ENCODE data around the gene GTPBP6. TPM values are rescaled to one million over a fixed set of nuclear protein-coding genes. Genes with fewer than 3 reads are reported as not detected.
"Not testable (repeated sequence)": the region's sequence is repeated elsewhere in the genome, so short reads cannot be mapped to it uniquely, and the experiment has no call there.

Gene GTPBP6
- total RNA-seq, 4 donors from 2014 or later: 30.6 to 60.2 (median 36.0) TPM

DNA sequence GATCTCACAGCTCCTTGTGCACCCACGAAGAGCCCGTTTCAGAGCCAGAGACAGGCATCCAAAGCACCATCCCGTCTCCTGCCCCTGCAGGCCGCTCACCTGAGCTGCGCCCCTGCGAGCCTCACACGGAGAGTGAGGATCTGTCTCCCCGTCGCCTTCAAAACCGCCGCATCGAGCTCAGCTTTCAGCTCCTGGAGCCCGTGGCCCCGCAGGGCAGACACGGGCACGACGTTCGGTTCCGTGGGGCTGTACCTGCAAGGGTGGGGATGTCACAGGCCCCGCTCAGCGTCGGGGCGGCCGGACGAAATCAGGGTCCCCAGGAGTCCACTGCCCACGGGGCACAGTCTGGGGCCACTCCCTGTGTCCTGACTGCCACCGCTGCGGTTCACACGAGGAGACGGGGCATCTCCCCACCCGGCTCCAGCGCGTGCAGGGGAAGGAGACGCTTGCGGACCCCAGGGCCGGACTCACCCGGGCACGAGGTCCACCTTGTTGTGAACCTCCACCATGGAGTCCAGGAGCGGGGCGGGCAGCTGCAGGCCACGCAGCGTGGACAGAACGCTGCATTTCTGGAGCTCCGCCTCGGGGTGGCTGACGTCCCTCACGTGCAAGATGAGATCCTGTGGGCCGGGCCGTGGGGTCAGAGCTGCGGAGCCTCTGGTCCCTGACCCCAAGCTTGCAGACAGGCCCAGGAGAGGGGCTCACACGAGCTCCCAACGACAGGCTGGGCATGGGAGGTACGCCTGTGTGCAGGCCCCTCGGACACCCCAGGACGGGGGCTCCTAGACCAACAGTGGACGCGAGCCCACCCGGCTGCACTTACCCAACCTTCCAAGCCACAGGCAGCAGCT lies 11.1 kb downstream of the GTPBP6 start:
- no peak for DNase-seq
- WGBS, 2 donors (ENCODE audit: low coverage in 1 of 2): 99% methylated on average over 22 of the region's 58 CpGs; no CpG with 5 or more reads in 1 of the 2 donors
- Histone ChIP-seq H3K4me1 (no peaks in the 10 kb centered on the region), H3K27me3 (no peaks in the 10 kb centered on the region), H3K4me3 (no peak overlapping the region), H3K27ac (no peak overlapping the region), H3K9me3 (no peaks in the 10 kb centered on the region), H3K36me3 (peaks cover 0 to 38% (median 16%) of the 10 kb centered on the region in 4 donors)
- in situ Hi-C loops (cut with MboI; ENCODE audit: low pct_ligation_motif_present in 1 of 4, low pct_unique_long_range_greater_than_20kb in 1 of 4, low sequenced_read_pairs in 3 of 4): no loop called here
- intact Hi-C loops (cut with DNase I; ENCODE audit: low total_unique reads): no loop called here
- no peak for TF ChIP-seq EP300 (IDR thresholded peaks at IDR 0.05; ENCODE audit: low read depth)
- no peak for TF ChIP-seq POLR2AphosphoS5 (IDR thresholded peaks at IDR 0.05)

DNA sequence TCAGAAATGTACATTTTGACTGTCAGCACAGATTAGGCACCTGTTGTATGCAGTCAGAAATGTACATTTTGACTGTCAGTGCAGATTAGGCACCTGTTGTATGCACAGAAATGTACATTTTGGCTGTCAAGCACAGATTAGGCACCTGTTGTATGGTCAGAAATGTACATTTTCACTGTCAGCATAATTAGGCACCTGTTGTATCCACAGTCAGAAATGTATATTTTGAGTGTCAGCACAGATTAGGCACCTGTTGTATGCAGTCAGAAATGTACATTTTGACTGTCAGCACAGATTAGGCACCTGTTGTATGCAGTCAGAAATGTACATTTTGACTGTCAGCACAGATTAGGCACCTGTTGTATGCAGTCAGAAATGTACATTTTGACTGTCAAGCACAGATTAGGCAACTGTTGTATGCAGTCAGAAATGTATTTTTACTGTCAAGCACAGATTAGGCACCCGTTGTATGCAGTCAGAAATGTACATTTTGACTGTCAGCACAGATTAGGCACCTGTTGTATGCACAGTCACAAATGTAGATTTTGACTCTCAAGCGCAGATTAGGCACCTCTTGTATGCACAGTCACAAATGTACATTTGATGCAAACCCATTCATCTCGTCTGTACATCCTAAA lies 11.9 kb downstream of the GTPBP6 start:
- intact Hi-C loops (cut with DNase I; ENCODE audit: low total_unique reads); H3K4me1 ChIP-seq; H3K27ac ChIP-seq; H3K27me3 ChIP-seq; DNase-seq; in situ Hi-C loops (cut with MboI; ENCODE audit: low pct_ligation_motif_present in 1 of 4, low pct_unique_long_range_greater_than_20kb in 1 of 4, low sequenced_read_pairs in 3 of 4); H3K4me3 ChIP-seq; H3K9me3 ChIP-seq: not testable (repeated sequence)
- 98% methylated on average over 3 of the region's 3 CpGs; no CpG with 5 or more reads in 1 of the 2 donors for WGBS, 2 donors (ENCODE audit: low coverage in 1 of 2)
- peaks cover 0 to 34% (median 16%) of the 10 kb centered on the region in 4 donors for H3K36me3 ChIP-seq

DNA sequence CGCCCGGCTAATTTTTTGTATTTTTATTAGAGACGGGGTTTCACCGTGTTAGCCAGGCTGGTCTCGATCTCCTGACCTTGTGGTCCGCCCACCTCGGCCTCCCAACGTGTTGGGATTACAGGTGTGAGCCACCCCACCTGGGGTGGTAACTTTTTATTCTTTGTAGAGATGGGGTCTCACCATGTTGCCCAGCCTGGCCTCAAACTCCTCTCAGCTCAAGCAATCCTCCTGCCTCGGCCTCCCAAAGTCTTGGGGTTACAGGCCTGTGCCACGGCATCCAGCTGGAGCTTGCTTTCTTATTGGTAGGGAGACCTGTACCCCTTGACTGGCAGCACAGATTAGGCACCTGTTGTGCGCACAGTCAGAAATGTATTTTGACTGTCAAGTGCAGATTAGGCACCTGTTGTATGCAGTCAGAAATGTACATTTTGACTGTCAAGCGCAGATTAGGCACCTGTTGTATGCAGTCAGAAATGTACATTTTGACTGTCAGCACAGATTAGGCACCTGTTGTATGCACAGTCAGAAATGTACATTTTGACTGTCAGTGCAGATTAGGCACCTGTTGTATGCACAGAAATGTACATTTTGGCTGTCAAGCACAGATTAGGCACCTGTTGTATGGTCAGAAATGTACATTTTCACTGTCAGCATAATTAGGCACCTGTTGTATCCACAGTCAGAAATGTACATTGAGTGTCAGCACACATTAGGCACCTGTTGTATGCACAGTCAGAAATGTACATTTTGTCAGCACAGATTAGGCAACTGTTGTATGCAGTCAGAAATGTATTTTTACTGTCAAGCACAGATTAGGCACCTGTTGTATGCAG lies 12.6 kb downstream of the GTPBP6 start:
- H3K4me3 ChIP-seq; in situ Hi-C loops (cut with MboI; ENCODE audit: low pct_ligation_motif_present in 1 of 4, low pct_unique_long_range_greater_than_20kb in 1 of 4, low sequenced_read_pairs in 3 of 4); intact Hi-C loops (cut with DNase I; ENCODE audit: low total_unique reads); H3K4me1 ChIP-seq; DNase-seq; H3K27ac ChIP-seq; H3K27me3 ChIP-seq; H3K9me3 ChIP-seq: not testable (repeated sequence)
- H3K36me3 ChIP-seq: peaks cover 0 to 30% (median 13%) of the 10 kb centered on the region in 4 donors
- WGBS, 2 donors (ENCODE audit: low coverage in 1 of 2): 99 to 100% methylated on average over 2 to 12 of the region's 12 CpGs

DNA sequence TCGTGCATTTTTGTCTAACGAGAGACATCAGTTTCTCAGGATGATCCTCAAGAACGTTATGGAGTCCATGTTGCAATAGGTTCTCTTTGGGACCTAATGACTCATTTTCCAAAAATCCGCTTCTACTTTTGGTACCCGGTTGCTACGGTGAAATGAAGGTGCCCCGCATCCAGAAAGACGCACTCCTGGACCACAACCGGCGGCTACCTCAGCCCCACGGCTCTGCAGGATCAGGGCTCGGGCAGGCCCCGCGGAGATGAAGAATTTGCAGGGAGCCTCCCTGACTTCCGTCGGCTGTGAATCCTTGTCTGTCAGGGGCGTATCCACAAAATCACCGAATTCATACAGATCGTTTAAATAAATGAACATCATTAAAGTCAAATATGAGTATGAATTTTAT lies 15.6 kb downstream of the GTPBP6 start:
- TF ChIP-seq, protein P1, sequence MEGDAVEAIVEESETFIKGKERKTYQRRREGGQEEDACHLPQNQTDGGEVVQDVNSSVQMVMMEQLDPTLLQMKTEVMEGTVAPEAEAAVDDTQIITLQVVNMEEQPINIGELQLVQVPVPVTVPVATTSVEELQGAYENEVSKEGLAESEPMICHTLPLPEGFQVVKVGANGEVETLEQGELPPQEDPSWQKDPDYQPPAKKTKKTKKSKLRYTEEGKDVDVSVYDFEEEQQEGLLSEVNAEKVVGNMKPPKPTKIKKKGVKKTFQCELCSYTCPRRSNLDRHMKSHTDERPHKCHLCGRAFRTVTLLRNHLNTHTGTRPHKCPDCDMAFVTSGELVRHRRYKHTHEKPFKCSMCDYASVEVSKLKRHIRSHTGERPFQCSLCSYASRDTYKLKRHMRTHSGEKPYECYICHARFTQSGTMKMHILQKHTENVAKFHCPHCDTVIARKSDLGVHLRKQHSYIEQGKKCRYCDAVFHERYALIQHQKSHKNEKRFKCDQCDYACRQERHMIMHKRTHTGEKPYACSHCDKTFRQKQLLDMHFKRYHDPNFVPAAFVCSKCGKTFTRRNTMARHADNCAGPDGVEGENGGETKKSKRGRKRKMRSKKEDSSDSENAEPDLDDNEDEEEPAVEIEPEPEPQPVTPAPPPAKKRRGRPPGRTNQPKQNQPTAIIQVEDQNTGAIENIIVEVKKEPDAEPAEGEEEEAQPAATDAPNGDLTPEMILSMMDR (IDR thresholded peaks at IDR 0.05): no peak
- TF ChIP-seq EP300 (IDR thresholded peaks at IDR 0.05; ENCODE audit: low read depth): no peak
- no peak for TF ChIP-seq POLR2A (IDR thresholded peaks at IDR 0.05)
- TF ChIP-seq POLR2AphosphoS5 (IDR thresholded peaks at IDR 0.05): no peak
- in situ Hi-C loops (cut with MboI; ENCODE audit: low pct_ligation_motif_present in 1 of 4, low pct_unique_long_range_greater_than_20kb in 1 of 4, low sequenced_read_pairs in 3 of 4): no loop called here

DNA sequence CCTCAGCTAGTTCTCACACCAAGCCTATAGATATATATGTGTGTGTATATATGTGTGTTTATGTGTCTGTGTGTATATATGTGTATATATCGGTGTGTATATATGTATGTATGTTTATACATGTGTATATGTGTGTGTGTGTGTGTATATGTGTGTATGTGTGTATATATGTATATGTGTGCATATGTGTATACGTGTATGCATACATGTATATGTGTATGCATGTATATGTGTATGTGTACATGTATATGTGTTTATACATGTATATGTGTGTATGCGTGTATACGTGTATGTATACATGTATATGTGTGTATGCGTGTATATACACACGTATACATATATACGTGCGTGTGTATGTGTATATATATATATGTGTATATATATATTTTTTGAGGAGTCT lies 18.3 kb downstream of the GTPBP6 start:
- H3K27me3 ChIP-seq: no peaks in the 10 kb centered on the region
- no peak overlapping the region for H3K27ac ChIP-seq
- H3K36me3 ChIP-seq: peaks cover 0 to 14% (median 3%) of the 10 kb centered on the region in 4 donors
- TF ChIP-seq, protein P1 (IDR thresholded peaks at IDR 0.05): no peak
- no peak for TF ChIP-seq POLR2AphosphoS5 (IDR thresholded peaks at IDR 0.05)
- no peak for TF ChIP-seq POLR2A (IDR thresholded peaks at IDR 0.05)
- TF ChIP-seq EP300 (IDR thresholded peaks at IDR 0.05; ENCODE audit: low read depth): no peak
- no peaks in the 10 kb centered on the region for H3K4me1 ChIP-seq
- intact Hi-C loops (cut with DNase I; ENCODE audit: low total_unique reads): no loop called here
- H3K9me3 ChIP-seq: no peaks in the 10 kb centered on the region
- WGBS, 2 donors (ENCODE audit: low coverage in 1 of 2): 91 to 95% methylated on average over 8 of the region's 8 CpGs
- no peak overlapping the region for H3K4me3 ChIP-seq
- DNase-seq: no peak
- in situ Hi-C loops (cut with MboI; ENCODE audit: low pct_ligation_motif_present in 1 of 4, low pct_unique_long_range_greater_than_20kb in 1 of 4, low sequenced_read_pairs in 3 of 4): no loop called here

More for the DNA sequence above, 15.6 kb downstream of the GTPBP6 start:
- Histone ChIP-seq H3K4me1 (no peaks in the 10 kb centered on the region), H3K4me3 (no peak overlapping the region), H3K27me3 (no peaks in the 10 kb centered on the region), H3K9me3 (no peaks in the 10 kb centered on the region), H3K27ac (no peak overlapping the region), H3K36me3 (peaks cover 0 to 19% (median 8%) of the 10 kb centered on the region in 4 donors)
- 96 to 100% methylated on average over 3 to 18 of the region's 19 CpGs for WGBS, 2 donors (ENCODE audit: low coverage in 1 of 2)
- no peak for DNase-seq
- intact Hi-C loops (cut with DNase I; ENCODE audit: low total_unique reads): no loop called here

All from transverse colon (tissue), 4 donors.